ENCODE results near the gene RNF183.

DNA sequence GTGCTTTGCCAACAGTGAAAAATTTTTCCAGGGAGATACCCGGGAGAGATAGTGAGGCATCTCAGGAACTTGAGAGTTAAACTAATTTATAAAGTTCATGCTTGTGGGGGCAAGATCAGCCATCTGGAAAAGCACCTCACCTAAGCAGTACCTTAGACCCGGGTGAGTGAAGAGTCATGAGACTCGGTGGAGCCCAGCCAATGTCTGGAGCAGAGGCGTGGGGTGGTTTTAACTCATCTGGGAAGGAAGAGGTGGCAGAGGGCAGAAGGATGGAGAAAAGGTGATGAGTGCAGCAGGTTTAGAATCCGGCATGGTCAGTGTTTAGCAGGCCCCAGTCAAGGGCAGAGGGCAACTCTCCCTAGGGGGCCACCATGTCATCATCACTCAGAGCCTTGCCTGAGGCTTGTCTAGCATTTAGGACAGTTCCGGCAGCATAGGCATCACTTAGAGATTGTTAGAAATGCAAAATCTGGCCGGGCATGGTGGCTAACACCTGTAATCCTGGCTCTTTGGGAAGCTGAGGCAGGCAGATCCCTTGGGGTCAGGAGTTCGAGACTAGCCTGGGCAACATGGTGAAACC lies 4.3 kb upstream of the RNF183 start:
- TF ChIP-seq, protein P1, sequence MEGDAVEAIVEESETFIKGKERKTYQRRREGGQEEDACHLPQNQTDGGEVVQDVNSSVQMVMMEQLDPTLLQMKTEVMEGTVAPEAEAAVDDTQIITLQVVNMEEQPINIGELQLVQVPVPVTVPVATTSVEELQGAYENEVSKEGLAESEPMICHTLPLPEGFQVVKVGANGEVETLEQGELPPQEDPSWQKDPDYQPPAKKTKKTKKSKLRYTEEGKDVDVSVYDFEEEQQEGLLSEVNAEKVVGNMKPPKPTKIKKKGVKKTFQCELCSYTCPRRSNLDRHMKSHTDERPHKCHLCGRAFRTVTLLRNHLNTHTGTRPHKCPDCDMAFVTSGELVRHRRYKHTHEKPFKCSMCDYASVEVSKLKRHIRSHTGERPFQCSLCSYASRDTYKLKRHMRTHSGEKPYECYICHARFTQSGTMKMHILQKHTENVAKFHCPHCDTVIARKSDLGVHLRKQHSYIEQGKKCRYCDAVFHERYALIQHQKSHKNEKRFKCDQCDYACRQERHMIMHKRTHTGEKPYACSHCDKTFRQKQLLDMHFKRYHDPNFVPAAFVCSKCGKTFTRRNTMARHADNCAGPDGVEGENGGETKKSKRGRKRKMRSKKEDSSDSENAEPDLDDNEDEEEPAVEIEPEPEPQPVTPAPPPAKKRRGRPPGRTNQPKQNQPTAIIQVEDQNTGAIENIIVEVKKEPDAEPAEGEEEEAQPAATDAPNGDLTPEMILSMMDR (IDR thresholded peaks at IDR 0.05): no peak
- no peak for TF ChIP-seq POLR2A (IDR thresholded peaks at IDR 0.05)
